Esophagus (tissue), 2 donors: ENCODE results near the gene TAPBP. TPM values are rescaled to one million over a fixed set of nuclear protein-coding genes. Genes with fewer than 3 reads are reported as not detected.

ENCODE experiments used
- H3K27ac ChIP-seq, 2 donors: one replicate each; pipeline ENCODE4 v1.5.1; 2013; ENCODE audit warnings: low read depth in 2 of 2, mild to moderate bottlenecking in 2 of 2, inconsistent platforms in 1 of 2, low read length in 1 of 2, moderate library complexity in 1 of 2
- H3K27me3 ChIP-seq, 2 donors: one replicate each; pipeline ENCODE4 v1.6.1; 2013; ENCODE audit warnings: low read length in 2 of 2, control low read depth in 1 of 2, mild to moderate bottlenecking in 1 of 2; ENCODE audit not compliant: insufficient read depth in 2 of 2, control insufficient read depth in 1 of 2
- H3K36me3 ChIP-seq, 2 donors: one replicate each; pipeline ENCODE4 v1.6.1; 2013; ENCODE audit warnings: low read length in 1 of 2; ENCODE audit not compliant: control insufficient read depth in 2 of 2, insufficient read depth in 2 of 2
- H3K4me1 ChIP-seq, 2 donors: one replicate each; pipeline ENCODE4 v1.6.1; 2013; ENCODE audit warnings: low read length in 1 of 2; ENCODE audit not compliant: control insufficient read depth in 2 of 2, insufficient read depth in 2 of 2
- H3K4me3 ChIP-seq, 2 donors: one replicate each; pipeline ENCODE4 v1.5.1; 2013; ENCODE audit warnings: low read length in 2 of 2, mild to moderate bottlenecking in 2 of 2, low read depth in 1 of 2, moderate library complexity in 1 of 2
- H3K9me3 ChIP-seq, 2 donors: one replicate each; pipeline ENCODE4 v1.6.1; 2013; ENCODE audit warnings: mild to moderate bottlenecking in 2 of 2, low read depth in 1 of 2, low read length in 1 of 2, moderate library complexity in 1 of 2; ENCODE audit not compliant: control insufficient read depth in 2 of 2, insufficient read depth in 1 of 2
- whole genome bisulfite sequencing, 2 donors: extraction: QIAGEN DNeasy Blood & Tissue Kit; methylation state at CpG; one replicate each; pipeline ENCODE4 v1.1.7; 2013; 5-methylcytosine and 5-hydroxymethylcytosine counted together
- polyA plus RNA-seq, 2 donors: library from polyadenylated mRNA; stranded (reverse); fragments of 200-250 nt; gene quantifications; one replicate each; pipeline ENCODE4 v1.2.3, GENCODE V29; 2013
- donor health status: healthy with polysubstance abuse.
- donor health status: Bipolar disorder and iron deficiency.

The TAPBP gene
- polyA plus RNA-seq, 2 donors, result 20.1 to 39.8 TPM

DNA sequence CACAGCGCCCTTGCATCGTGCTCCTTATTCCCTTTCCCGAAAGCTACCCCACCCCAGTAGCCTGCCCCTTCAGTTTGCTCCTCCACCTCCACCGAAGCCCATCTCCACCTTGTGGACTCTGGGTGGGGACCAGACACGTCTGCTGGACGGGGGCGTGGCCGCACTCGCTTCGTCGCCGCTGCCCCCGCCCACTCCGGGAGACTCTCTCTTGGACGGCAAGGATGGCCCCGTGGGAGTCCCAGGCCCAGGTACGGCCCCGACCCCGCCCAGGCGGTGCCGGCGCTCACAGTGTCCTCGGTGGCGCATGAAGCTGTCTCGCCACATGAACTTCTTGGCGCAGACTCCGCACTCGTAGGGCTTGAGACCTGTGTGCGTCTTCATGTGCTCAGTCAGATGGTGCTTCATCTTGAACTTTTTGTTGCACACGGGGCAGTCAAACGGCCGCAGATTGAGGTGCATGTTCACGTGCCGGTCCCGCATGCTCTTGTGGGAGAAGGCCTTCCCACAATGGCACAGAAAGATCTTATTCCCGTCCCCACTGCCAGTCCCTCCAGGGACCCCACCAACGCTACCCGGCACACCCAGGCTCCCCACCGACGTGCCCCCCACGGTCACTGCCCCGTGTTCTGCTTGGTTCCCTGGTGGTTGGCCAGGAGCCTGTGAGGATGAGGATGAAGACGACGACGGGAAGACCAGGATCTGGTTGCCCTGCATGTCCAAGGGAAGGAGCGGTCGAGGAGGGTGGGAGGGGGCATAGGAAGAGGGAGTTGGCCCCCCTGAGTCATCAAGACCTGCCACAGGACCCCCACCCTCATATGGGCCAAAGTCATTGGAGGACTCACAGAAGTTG lies 1.3 kb upstream of the TAPBP start:
- Histone ChIP-seq H3K27me3 (no peaks in the 10 kb centered on the region), H3K27ac (peak overlapping the region; percentile 97 to 98), H3K9me3 (no peaks in the 10 kb centered on the region), H3K36me3 (peaks cover 12 to 16% of the 10 kb centered on the region in 2 donors), H3K4me3 (peak overlapping the region; percentile 83 to 88), H3K4me1 (peaks cover 4 to 18% of the 10 kb centered on the region in 2 donors)
- 32 to 38% methylated on average over 47 of the region's 47 CpGs for WGBS, 2 donors

DNA sequence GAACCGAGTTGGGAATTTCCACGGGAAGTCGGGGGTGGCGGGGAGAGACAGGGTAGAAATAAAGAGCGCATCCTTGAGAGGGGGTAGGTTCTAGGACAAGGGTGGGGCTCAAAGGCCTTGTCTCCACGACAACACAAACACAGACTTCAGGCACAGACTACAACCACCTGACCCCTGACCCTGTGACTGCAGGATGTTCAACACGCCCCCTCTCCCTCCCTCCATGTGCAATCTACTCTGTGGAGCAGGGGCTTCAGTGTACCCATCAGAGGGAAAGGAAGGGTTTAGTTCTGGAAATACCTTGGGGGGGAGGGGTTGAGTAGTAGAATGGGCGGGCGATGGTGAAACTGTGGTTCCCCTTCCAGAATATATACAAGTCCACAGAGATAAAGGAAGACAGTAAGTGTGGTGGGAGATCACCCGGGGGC lies 651 bp upstream of the TAPBP start:
- Histone ChIP-seq H3K27ac (peak overlapping the region; percentile 97 to 98), H3K4me3 (peak overlapping the region; percentile 83 to 88), H3K4me1 (peaks cover 4 to 18% of the 10 kb centered on the region in 2 donors), H3K36me3 (peaks cover 7 to 10% of the 10 kb centered on the region in 2 donors), H3K9me3 (no peaks in the 10 kb centered on the region), H3K27me3 (no peaks in the 10 kb centered on the region)
- WGBS, 2 donors, result 2% methylated on average over 10 of the region's 10 CpGs

DNA sequence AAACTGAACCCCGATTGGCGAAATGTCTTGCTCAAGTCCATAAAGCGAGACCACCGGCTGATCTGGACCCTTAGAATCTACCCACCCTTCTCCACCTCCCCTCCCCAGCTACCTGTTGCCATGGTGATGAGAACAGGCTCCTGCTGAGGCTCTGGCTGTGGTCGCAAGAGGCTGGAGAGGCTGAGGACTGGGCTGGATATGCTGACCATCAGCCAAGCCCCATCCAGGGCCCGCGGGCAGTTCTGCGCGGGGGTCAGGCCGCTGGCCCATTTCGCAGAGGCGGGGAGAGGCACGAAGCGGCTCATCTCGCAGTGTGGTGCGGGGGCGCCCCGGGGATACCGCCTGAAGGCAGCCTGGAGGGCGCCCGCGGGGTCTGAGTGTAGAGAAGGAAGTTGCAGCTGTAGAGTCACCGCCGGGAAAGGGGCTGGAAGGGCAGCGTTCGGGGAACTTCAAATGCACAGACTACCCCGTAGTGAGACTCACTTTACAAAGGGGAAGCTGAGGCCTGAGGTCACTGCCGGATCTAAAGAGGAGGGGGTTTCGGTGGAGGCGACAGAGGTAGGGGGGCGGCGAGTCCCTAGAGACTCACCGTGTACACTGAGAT lies 671 bp downstream of the TAPBP start:
- WGBS, 2 donors, result 0 to 1% methylated on average over 33 of the region's 33 CpGs

DNA sequence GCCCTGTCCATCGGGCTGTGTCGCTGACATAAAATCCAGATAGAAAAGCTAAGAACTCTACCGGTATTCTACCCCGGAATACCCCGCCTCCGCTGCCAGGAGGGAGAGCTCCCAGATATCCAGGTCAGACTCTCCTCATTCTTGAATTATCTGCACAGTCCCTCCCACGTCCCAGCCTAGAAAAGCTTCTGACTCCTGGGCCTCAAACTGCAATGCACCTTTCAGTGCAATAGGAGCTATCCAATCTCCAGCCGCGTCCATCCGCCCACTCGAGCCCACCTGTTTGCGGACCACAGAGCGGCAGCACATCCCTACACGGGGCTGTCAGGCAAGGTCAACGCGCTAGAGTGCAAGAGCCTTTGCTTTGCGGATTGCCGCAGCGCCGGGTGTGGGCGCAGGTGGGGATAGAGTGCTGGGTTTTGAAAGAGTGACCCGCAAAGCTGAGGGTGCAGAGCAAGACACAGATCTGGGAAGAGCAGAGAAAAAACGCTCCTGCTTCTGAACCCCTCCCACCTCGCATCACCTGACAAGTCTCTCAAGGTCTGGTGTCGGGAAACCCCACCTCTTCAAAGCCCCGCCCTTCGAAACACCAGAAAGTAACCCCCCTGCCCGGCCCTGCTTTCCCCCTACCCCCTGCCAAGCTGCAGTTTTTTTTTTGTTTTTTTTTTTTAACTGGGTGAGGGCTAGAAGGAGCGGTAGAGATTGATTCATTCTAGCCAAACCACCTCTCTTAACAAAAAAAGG lies 1.3 kb downstream of the TAPBP start:
- H3K4me3 ChIP-seq, result peak overlapping the region; percentile 83 to 88
- peak overlapping the region; percentile 97 to 98 for H3K27ac ChIP-seq
- no peaks in the 10 kb centered on the region for H3K9me3 ChIP-seq
- H3K36me3 ChIP-seq, result no peaks in the 10 kb centered on the region
- no peaks in the 10 kb centered on the region for H3K27me3 ChIP-seq
- H3K4me1 ChIP-seq, result peaks cover 4 to 18% of the 10 kb centered on the region in 2 donors
- 5 to 6% methylated on average over 29 of the region's 29 CpGs for WGBS, 2 donors

More for the DNA sequence above, 671 bp downstream of the TAPBP start:
- Histone ChIP-seq H3K36me3 (no peaks in the 10 kb centered on the region), H3K4me3 (peak overlapping the region; percentile 83 to 88), H3K9me3 (no peaks in the 10 kb centered on the region), H3K4me1 (peaks cover 4 to 18% of the 10 kb centered on the region in 2 donors), H3K27ac (peak overlapping the region; percentile 97 to 98), H3K27me3 (no peaks in the 10 kb centered on the region)

DNA sequence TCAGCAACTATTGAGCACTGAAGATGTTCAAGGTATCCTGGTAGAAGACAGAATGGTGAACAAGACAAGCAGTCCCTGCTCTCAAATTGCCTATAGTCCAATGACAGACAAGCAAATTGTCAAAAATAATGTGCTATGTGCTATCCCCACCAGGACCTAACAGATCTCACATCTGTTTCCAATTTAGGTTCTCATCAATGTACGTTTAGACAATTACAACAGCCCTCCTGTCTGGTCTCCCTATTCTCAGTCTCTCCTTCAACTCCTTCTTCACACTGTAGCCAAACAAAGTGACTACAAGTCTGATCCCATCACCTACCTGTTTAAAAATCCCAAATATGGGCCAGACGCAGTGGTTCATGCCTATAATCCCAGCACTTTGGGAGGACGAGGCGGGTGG lies 7.5 kb downstream of the TAPBP start:
- Histone ChIP-seq H3K4me1 (no peaks in the 10 kb centered on the region), H3K36me3 (peaks cover 7 to 15% of the 10 kb centered on the region in 2 donors)
- 78 to 80% methylated on average over 4 of the region's 4 CpGs for WGBS, 2 donors

DNA sequence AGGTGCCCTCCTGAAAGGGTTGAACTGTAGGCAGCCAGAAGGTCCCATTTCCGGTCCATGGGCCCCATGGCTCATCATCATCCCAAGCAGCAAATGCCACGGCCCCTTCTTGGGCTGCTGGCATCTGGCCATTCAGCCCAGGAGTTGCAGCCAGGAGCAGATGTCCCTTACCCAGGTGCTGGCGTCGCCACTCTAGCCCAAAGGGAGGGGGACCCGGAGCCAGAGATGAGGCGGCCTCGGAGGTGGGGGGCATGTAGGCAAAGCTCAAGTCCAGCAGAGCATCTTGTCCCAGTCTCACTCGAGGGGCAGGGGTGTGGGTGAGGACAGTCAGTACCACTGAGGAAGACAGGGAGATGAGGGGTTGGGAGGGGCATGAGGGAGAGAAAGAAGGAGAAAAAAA lies 8.8 kb downstream of the TAPBP start:
- H3K4me3 ChIP-seq, result no peak overlapping the region
- WGBS, 2 donors, result 79 to 81% methylated on average over 8 of the region's 8 CpGs
- H3K9me3 ChIP-seq, result no peaks in the 10 kb centered on the region
- H3K36me3 ChIP-seq, result peaks cover 7 to 15% of the 10 kb centered on the region in 2 donors
- H3K27me3 ChIP-seq, result no peaks in the 10 kb centered on the region
- H3K27ac ChIP-seq, result no peak overlapping the region
- no peaks in the 10 kb centered on the region for H3K4me1 ChIP-seq

More for the DNA sequence above, 7.5 kb downstream of the TAPBP start:
- Histone ChIP-seq H3K27me3 (no peaks in the 10 kb centered on the region), H3K4me3 (no peak overlapping the region), H3K9me3 (no peaks in the 10 kb centered on the region), H3K27ac (no peak overlapping the region)

DNA sequence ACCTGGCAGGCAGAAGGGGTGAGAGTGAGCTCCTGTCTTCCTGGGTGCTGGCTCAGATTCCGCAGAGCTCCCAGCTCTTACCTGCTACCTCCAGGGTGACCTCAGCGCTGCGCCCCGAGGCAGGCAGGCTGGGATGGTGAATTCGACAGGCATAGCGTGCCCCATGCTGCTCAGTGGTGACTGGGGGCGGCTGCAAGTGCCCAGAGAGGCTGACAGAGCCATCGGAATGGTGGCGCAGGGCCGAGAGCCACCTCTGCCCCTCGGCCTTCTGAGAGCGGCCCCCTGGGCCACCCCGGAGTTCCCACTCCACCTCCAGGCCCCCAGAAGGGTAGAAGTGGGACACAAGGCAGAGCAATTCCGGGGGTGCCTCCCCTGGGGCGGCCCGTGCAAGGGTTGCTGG lies 9.7 kb downstream of the TAPBP start:
- Histone ChIP-seq H3K4me1 (no peaks in the 10 kb centered on the region), H3K9me3 (no peaks in the 10 kb centered on the region), H3K27ac (no peak overlapping the region), H3K4me3 (no peak overlapping the region), H3K27me3 (no peaks in the 10 kb centered on the region), H3K36me3 (peaks cover 7 to 15% of the 10 kb centered on the region in 2 donors)
- 83 to 88% methylated on average over 16 of the region's 16 CpGs for WGBS, 2 donors

DNA sequence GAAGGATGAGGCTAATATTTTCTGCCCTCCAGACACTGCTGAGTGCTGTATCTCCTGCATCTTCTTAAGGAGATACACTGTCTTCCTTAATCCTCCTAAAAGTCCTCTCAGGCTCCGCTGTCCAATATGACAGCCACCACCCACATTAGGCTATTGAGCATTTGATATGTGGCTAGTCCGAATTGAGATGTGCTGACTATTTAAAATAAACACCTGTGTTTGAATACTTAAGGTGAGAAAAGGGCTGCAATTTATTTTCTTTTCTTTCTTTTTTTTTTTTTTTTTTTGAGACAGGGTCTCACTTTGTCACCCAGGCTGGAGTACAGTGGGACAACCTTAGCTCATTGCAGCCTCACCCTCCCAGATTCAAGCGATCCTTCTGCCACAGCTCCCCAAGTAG lies 12.0 kb downstream of the TAPBP start:
- no peaks in the 10 kb centered on the region for H3K9me3 ChIP-seq
- peaks cover 0 to 7% of the 10 kb centered on the region in 2 donors for H3K4me1 ChIP-seq
- 90 to 91% methylated on average over 3 of the region's 3 CpGs for WGBS, 2 donors
- no peak overlapping the region for H3K4me3 ChIP-seq
- H3K27ac ChIP-seq, result no peak overlapping the region
- peaks cover 7 to 15% of the 10 kb centered on the region in 2 donors for H3K36me3 ChIP-seq
- H3K27me3 ChIP-seq, result no peaks in the 10 kb centered on the region

DNA sequence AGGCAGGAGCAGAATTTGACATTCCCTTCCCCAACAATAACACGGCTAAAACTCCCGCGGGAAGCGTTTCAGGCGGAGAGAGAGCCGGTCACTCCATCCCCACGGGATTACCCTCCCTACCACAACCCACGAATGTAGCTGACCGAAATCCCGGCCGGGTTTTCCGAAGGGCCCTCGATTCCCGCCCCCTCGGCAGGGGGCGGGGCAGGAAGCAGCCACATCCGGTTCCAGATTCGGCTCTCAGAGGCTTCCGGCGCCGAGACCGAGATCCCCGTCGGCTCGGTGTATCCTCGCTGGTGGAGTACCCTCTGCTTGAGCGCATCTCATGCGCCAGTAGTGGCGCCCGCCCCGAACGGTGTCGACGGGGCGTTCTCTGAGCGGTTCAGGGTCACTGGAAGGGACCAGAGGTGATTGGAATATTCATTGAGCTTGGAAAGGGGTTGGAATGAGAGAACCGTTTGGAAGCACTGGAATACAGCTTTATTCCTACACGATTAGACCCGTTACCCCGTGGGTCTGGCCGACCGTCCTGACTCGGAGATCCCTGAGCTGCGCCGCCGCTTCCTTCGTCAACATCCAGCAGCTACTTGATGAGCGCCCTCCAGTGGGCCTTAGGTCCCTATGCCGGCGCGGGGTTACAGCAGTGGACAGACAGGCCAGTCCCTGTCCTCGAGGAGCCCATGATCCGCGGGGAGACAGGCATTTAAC lies 14.5 kb downstream of the TAPBP start:
- 0% methylated on average over 54 of the region's 54 CpGs for WGBS, 2 donors
- H3K4me1 ChIP-seq, result peaks cover 0 to 8% of the 10 kb centered on the region in 2 donors
- H3K4me3 ChIP-seq, result peak overlapping the region; percentile 76 to 90
- peak overlapping the region; percentile 99 to 100 for H3K27ac ChIP-seq
- peaks cover 13 to 22% of the 10 kb centered on the region in 2 donors for H3K36me3 ChIP-seq
- H3K9me3 ChIP-seq, result no peaks in the 10 kb centered on the region
- H3K27me3 ChIP-seq, result no peaks in the 10 kb centered on the region
